ENCODE measurements around the gene CAPG. TPM values are rescaled to one million over a fixed set of nuclear protein-coding genes. Genes with fewer than 3 reads are reported as not detected.
A peak's percentile ranks its signal among the peaks of the same experiment; 100 is the strongest.
"Not testable (repeated sequence)": the region's sequence is repeated elsewhere in the genome, so short reads cannot be mapped to it uniquely, and the experiment has no call there.

The CAPG gene
- total RNA-seq, 2 experiments from 2014 or later = 263 to 279 TPM

- H3K36me3 Mint-ChIP-seq = peaks cover 44% of the 10 kb centered on the region
- H3K27me3 Mint-ChIP-seq = no peaks in the 10 kb centered on the region
- DNase-seq (no peak), ATAC-seq (ENCODE audit: low read depth) (no peak)
- H3K27ac Mint-ChIP-seq = peak overlapping the region; percentile 24
- no peak overlapping the region for H3K4me3 Mint-ChIP-seq
- H3K9me3 Mint-ChIP-seq = no peaks in the 10 kb centered on the region
- peaks cover 12% of the 10 kb centered on the region for H3K4me1 Mint-ChIP-seq
- POLR2A ChIA-PET = no interaction called here
These were observed 13.4 kb downstream of the CAPG start for GRCh38 chr2:85396531-85397470.

GRCh38 chr2:85395912-85396475, 14.2 kb downstream of the CAPG start:
- POLR2A ChIA-PET = no interaction called here
- Mint-ChIP-seq H3K36me3 (peaks cover 40% of the 10 kb centered on the region), H3K4me3 (no peak overlapping the region), H3K9me3 (no peaks in the 10 kb centered on the region), H3K4me1 (peaks cover 13% of the 10 kb centered on the region), H3K27ac (no peak overlapping the region), H3K27me3 (no peaks in the 10 kb centered on the region)
- ATAC-seq (ENCODE audit: low read depth) (no peak), DNase-seq (no peak)

- Mint-ChIP-seq H3K4me1 (peaks cover 13% of the 10 kb centered on the region), H3K4me3 (no peak overlapping the region), H3K36me3 (peaks cover 31% of the 10 kb centered on the region), H3K27ac (no peak overlapping the region), H3K9me3 (no peaks in the 10 kb centered on the region), H3K27me3 (no peaks in the 10 kb centered on the region)
- POLR2A ChIA-PET = interaction anchor here (0.5 to 5.5 kb wide), 2 partner anchors 12 to 144 kb away, joined by 3 to 23 read pairs; partner anchors contain the start of gene MAT2A
- DNase-seq = no peak
- no peak for ATAC-seq (ENCODE audit: low read depth)
These were observed 15.2 kb downstream of the CAPG start for GRCh38 chr2:85394976-85395375.

- no peaks in the 10 kb centered on the region for H3K27me3 Mint-ChIP-seq
- POLR2A ChIA-PET = interaction anchor here (1.6 to 5.5 kb wide), 2 partner anchors 13 to 145 kb away, joined by 5 to 23 read pairs; partner anchors contain the start of gene MAT2A
- no peaks in the 10 kb centered on the region for H3K9me3 Mint-ChIP-seq
- peak overlapping the region; percentile 3 for H3K27ac Mint-ChIP-seq
- H3K4me1 Mint-ChIP-seq = peaks cover 13% of the 10 kb centered on the region
- H3K4me3 Mint-ChIP-seq = no peak overlapping the region
- DNase-seq = no peak
- ATAC-seq (ENCODE audit: low read depth) = no peak
- H3K36me3 Mint-ChIP-seq = peaks cover 28% of the 10 kb centered on the region
These were observed 15.9 kb downstream of the CAPG start for GRCh38 chr2:85394261-85394681.

- POLR2A ChIA-PET = interaction anchor here (0.9 to 5.5 kb wide), 3 partner anchors 13 to 146 kb away, joined by 3 to 23 read pairs (median 5); partner anchors contain the start of gene MAT2A
- Mint-ChIP-seq H3K36me3 (peaks cover 25% of the 10 kb centered on the region), H3K27ac (peak overlapping the region; percentile 3), H3K4me1 (peaks cover 13% of the 10 kb centered on the region), H3K9me3 (no peaks in the 10 kb centered on the region), H3K4me3 (no peak overlapping the region), H3K27me3 (no peaks in the 10 kb centered on the region)
- DNase-seq (no peak), ATAC-seq (ENCODE audit: low read depth) (no peak)
These were observed 16.3 kb downstream of the CAPG start for GRCh38 chr2:85393836-85394235.

GRCh38 chr2:85390941-85391669, 19.1 kb downstream of the CAPG start:
- DNase-seq (peak; percentile 84), ATAC-seq (ENCODE audit: low read depth) (peak; percentile 68)
- Mint-ChIP-seq H3K27ac (peak overlapping the region; percentile 38), H3K4me3 (no peak overlapping the region), H3K4me1 (peaks cover 8% of the 10 kb centered on the region), H3K27me3 (no peaks in the 10 kb centered on the region), H3K36me3 (peaks cover 18% of the 10 kb centered on the region), H3K9me3 (no peaks in the 10 kb centered on the region)
- POLR2A ChIA-PET = interaction anchor here (2.8 to 5.5 kb wide), 2 partner anchors 148 to 161 kb away, joined by 14 to 23 read pairs; partner anchors contain the start of gene MAT2A

- POLR2A ChIA-PET = interaction anchor here (0.6 to 1.6 kb wide), 2 partner anchors 23 to 35 kb away, joined by 3 to 4 read pairs; partner anchors contain the start of genes ELMOD3 and RETSAT
- Mint-ChIP-seq H3K27me3 (no peaks in the 10 kb centered on the region), H3K9me3 (no peaks in the 10 kb centered on the region), H3K4me1 (peaks cover 12% of the 10 kb centered on the region), H3K27ac (no peak overlapping the region), H3K4me3 (no peak overlapping the region), H3K36me3 (peaks cover 20% of the 10 kb centered on the region)
- ATAC-seq (ENCODE audit: low read depth) = no peak
- DNase-seq = no peak
These were observed 21.2 kb downstream of the CAPG start for GRCh38 chr2:85388878-85389538.

- H3K9me3 Mint-ChIP-seq = no peaks in the 10 kb centered on the region
- peaks cover 18% of the 10 kb centered on the region for H3K36me3 Mint-ChIP-seq
- DNase-seq (no peak), ATAC-seq (ENCODE audit: low read depth) (no peak)
- H3K27ac Mint-ChIP-seq = no peak overlapping the region
- no peaks in the 10 kb centered on the region for H3K27me3 Mint-ChIP-seq
- H3K4me1 Mint-ChIP-seq = peaks cover 10% of the 10 kb centered on the region
- H3K4me3 Mint-ChIP-seq = no peak overlapping the region
- POLR2A ChIA-PET = no interaction called here
These were observed 22.4 kb downstream of the CAPG start for GRCh38 chr2:85387754-85388153.

- DNase-seq (no peak), ATAC-seq (ENCODE audit: low read depth) (no peak)
- no peak overlapping the region for H3K27ac Mint-ChIP-seq
- POLR2A ChIA-PET = interaction anchor here (1.5 kb wide), 1 partner anchor 19 kb away, joined by 6 read pairs; no protein-coding TSS in a partner anchor
- H3K27me3 Mint-ChIP-seq = no peaks in the 10 kb centered on the region
- peaks cover 4% of the 10 kb centered on the region for H3K4me1 Mint-ChIP-seq
- H3K36me3 Mint-ChIP-seq = peaks cover 26% of the 10 kb centered on the region
- H3K4me3 Mint-ChIP-seq = no peak overlapping the region
- H3K9me3 Mint-ChIP-seq = no peaks in the 10 kb centered on the region
These were observed 24.4 kb downstream of the CAPG start for GRCh38 chr2:85385746-85386145.

- Mint-ChIP-seq H3K27ac (no peak overlapping the region), H3K36me3 (peaks cover 39% of the 10 kb centered on the region), H3K4me1 (peaks cover 4% of the 10 kb centered on the region), H3K27me3 (no peaks in the 10 kb centered on the region), H3K4me3 (no peak overlapping the region), H3K9me3 (peaks cover 3% of the 10 kb centered on the region)
- DNase-seq = no peak
- ATAC-seq (ENCODE audit: low read depth) = no peak
- POLR2A ChIA-PET = no interaction called here
These were observed 26.3 kb downstream of the CAPG start for GRCh38 chr2:85383850-85384249.

- not testable (repeated sequence) for H3K4me3 Mint-ChIP-seq; H3K27ac Mint-ChIP-seq; DNase-seq; H3K9me3 Mint-ChIP-seq; ATAC-seq (ENCODE audit: low read depth); H3K27me3 Mint-ChIP-seq; H3K4me1 Mint-ChIP-seq
- POLR2A ChIA-PET = interaction anchor here (0.6 kb wide), 1 partner anchor 12 kb away, joined by 3 read pairs; no protein-coding TSS in a partner anchor
- peaks cover 44% of the 10 kb centered on the region for H3K36me3 Mint-ChIP-seq
These were observed 27.0 kb downstream of the CAPG start for GRCh38 chr2:85383151-85383550.

- Mint-ChIP-seq H3K27me3 (no peaks in the 10 kb centered on the region), H3K4me1 (peaks cover 2% of the 10 kb centered on the region), H3K9me3 (peaks cover 9% of the 10 kb centered on the region), H3K4me3 (no peak overlapping the region), H3K36me3 (peaks cover 46% of the 10 kb centered on the region), H3K27ac (no peak overlapping the region)
- no peak for DNase-seq
- ATAC-seq (ENCODE audit: low read depth) = no peak
- POLR2A ChIA-PET = no interaction called here
These were observed 30.1 kb downstream of the CAPG start for GRCh38 chr2:85380048-85380447.
